ENCODE measurements around the gene BID. TPM values are rescaled to one million over a fixed set of nuclear protein-coding genes. Genes with fewer than 3 reads are reported as not detected.
A peak's percentile ranks its signal among the peaks of the same experiment; 100 is the strongest.

BID gene
- total RNA-seq, 1 donor from 2014 or later, result 12.9 TPM

GRCh38 chr22:17734187-17734586, 40.1 kb downstream of the BID start:
- DNase-seq, result no peak

DNA sequence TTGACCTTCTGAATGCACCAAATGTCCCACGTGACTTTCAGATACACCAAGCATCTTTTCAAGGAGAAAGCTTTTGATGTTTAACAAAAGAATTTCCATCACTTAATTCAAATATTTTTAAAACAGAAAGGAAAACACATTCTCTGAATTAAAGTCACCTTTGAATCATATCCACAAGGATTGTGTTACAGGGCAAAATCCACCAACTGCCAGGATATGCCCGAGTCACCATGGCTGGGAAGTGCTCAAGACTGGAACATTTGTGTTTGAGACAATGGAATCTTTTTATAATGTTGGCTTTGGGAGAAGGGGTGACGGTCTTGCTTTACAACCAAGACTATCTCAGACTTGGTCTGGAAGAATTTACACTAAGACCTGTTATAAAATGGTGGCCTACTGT, 40.8 kb downstream of the BID start:
- no peak for DNase-seq

DNA sequence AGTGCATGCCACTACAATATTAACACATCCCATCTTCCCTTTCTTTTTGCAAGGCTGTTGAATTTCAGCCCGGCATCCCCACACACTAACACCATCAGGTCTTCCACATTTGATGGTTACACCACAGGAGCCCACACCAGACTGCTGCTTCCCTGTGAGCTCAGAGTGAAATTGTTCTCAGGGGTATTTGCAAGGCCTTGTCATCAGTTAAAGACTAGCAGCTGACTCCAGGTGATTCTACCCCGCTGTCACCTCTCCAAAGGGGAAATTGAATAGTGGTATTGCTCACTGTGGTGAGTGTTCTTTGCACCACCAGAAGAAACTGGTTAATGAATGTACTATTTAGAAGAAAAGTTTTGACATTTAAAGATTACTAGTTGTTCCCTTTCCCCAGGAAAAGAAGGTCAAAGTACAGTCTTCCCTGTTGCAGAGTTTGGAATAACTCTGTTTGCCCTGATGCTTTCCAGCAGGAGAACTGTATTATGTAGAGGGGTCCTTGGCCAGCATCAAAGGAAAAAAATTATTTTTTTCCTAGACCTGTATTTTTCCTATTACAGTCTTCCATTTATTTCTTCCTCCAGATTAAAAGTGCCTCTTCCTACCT, 41.9 kb downstream of the BID start:
- no peak for DNase-seq

- DNase-seq, result no peak
Measured at GRCh38 chr22:17729561-17729960, 44.7 kb downstream of the BID start.

GRCh38 chr22:17728786-17729185, 45.5 kb downstream of the BID start:
- DNase-seq, result no peak

GRCh38 chr22:17726928-17727897, 47.1 kb downstream of the BID start:
- DNase-seq, result no peak

- no peak for DNase-seq
Measured at GRCh38 chr22:17726006-17726927, 48.0 kb downstream of the BID start.

DNA sequence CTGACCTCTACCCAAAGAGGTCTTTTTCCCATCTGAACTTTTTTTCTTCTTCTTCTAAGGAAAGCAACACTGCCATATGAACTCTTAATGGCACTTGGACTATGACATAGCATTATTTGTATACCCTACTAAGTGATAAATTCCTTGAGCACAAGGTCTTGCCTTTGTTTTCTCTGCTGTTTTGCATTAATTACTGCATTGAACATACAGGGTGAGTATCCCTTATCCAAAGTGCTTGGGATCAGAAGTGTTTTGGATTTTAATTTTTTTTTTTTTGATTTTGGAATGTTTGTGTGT, 48.8 kb downstream of the BID start:
- DNase-seq, result no peak

GRCh38 chr22:17724678-17725499, 49.4 kb downstream of the BID start:
- DNase-seq, result no peak

- no peak for DNase-seq
Measured at GRCh38 chr22:17724241-17724640, 50.0 kb downstream of the BID start.

DNA sequence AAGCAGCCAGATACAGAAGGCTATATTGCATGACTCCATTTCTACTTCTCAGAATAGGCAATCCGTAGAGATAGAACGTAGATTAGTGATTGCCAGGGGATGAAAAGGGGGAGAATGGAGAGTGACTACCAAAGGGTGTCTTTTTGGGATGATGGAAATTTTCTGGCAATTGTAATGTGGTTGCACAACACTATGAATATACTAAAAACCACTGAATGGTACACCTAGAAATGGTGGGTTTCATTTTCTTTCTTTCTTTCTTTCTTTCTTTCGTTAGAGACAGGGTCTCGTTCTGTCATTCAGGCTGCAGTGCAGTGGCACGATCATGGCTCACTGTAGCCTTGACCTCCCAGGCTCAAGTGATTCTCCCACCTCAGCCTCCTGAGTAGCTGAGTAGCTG, 54.4 kb downstream of the BID start:
- no peak for DNase-seq

- no peak for DNase-seq
Measured at GRCh38 chr22:17717708-17718107, 56.6 kb downstream of the BID start.

GRCh38 chr22:17716529-17716928, 57.7 kb downstream of the BID start:
- no peak for DNase-seq

- DNase-seq, result no peak
Measured at GRCh38 chr22:17712441-17712840, 61.8 kb downstream of the BID start.

DNA sequence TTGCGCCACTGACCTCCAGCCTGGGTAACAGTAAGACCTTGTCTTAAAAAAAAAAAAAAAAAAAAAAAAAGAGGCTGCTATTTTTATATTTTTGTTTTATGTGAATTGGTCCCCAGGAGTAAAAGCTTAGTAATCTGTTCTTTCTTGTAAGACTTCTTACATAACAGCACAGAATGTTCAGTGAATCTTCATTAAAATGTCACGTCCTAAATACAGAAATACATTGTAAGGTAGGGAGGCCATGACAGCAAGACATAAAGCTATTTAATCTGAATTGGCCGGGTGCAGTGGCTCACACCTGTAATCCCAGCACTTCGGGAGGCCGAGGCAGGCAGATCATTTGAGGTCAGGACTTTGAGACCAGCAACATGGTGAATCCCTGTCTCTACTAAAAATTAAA, 64.2 kb downstream of the BID start:
- DNase-seq, result no peak

- no peak for DNase-seq
Measured at GRCh38 chr22:17707526-17707925, 66.7 kb downstream of the BID start.

GRCh38 chr22:17706947-17707346, 67.3 kb downstream of the BID start:
- no peak for DNase-seq

DNA sequence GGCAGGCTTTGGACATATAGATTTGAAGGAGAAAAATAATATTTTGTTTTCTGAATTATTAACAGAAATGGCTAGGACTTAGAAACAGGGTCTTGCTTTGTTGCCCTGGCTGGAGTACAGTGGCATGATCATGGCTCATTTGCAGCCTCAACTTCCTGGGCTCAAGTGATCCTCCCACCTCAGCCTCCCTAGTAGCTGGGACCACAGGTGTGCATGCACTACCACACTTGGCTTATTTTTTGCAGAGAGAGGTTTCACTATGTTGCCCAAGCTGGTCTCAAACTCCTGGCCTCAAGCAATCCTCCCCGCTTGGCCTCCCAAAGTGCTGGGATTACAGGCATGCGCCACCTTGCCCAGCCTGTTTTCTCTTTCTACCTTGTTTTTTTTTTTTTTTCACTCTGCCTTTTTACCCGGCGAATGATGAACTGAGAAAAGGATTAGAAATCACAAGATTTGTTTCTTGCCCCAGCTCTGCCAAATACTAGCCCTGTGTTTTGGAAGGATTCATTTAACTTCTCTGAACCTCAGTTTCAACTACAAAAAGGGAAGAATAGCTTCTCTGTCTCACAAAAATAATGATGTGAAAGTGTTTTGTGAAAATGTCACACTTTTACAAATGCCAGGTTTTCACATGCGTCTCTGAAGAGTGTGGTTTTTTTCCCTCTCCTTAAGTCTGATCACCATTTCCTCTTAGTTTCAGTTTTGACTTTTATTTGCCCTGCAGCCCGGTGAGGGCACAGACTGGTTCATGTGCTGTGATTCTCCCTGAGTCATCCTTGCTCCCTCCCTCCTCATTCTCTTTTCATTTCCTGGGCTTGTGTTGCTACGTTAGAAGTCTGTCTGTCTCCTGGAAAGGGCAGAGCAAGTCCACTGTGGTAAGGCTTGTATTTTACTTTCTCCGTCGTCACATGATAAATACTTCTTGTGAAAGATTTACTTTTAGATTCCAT, 68.0 kb downstream of the BID start:
- DNase-seq, result peak; percentile 15

DNA sequence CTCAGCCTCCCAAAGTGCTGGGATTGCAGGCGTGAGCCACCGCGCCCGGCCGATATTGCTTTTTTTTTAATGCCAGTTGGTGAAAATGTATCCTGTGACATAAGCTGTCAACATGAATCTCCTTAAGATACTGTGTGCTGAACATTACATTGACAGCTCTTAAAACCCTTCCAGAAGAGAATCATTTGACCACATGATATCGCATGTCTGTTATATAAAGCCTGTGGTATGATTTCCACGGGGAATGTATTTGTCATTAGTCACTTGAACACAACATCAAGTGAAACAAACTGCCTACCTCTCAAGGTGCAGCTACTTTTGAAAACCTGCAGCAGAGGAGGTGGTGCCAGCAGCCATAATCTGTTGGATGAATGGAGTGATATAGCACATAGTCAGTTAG, 68.7 kb downstream of the BID start:
- no peak for DNase-seq

- DNase-seq, result no peak
Measured at GRCh38 chr22:17703811-17704210, 70.5 kb downstream of the BID start.

DNA sequence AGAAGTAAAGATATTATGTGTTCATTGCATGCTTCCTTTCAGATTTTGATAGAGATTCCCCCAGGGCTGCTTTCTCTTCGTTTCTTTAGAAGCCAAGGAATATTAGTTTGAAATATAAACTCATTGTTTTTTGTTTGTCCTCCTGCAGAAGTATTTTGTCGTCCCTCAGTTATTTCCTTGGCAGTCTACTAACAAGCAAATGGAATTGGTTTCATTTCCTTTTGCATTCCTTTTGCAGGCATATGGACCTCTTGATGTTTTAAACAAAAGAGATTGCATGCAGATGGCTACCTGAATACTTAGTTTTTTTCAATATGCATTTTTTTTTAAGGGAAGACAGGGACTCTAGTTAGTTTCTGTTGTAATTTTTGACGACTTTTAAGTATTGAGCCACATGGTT, 73.5 kb downstream of the BID start:
- no peak for DNase-seq

Measured in skin of body (tissue), 2 donors.